Tibial nerve (tissue), 4 donors: ENCODE results near the gene SRPK3.

Source experiments
- EP300 ChIP-seq, 2 donors: sonication (generic); formaldehyde crosslinking; IDR thresholded peaks; one replicate each; pipeline ENCODE4 v1.6.1; 2017; ENCODE audit warnings: antibody characterized with exemption in 2 of 2, mild to moderate bottlenecking in 1 of 2
- TF ChIP-seq, protein P1 (sequence below), 5 experiments: fragments of 200-600 bp in 3 of 5; fragments of 450-650 bp in 2 of 5; sonication (generic) in 3 of 5; IDR thresholded peaks; one replicate each; pipeline ENCODE4 v1.5.1; 2016 to 2019; ENCODE audit warnings: antibody characterized with exemption in 5 of 5, mild to moderate bottlenecking in 3 of 5, moderate library complexity in 2 of 5

DNA sequence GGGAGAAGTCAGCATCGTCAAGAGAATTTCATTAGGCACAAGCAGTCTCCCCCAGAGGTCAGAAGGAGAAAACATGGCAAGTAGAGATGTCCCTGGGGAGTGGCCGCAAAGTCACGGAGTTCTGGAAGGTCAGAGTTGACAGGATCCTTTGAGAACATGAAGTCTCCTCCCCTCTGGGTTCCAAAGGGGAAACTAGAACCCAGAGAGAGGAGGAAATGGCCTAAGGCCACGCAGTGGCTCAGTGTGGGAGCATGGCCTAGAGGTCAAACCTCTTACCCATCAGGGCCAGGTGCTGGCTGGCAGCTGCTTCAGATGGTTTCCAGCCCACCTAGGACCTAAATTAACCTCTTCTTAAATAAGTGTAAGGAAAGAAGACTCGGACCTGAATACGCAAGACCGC, 12.4 kb downstream of the SRPK3 start:
- TF ChIP-seq, protein P1, sequence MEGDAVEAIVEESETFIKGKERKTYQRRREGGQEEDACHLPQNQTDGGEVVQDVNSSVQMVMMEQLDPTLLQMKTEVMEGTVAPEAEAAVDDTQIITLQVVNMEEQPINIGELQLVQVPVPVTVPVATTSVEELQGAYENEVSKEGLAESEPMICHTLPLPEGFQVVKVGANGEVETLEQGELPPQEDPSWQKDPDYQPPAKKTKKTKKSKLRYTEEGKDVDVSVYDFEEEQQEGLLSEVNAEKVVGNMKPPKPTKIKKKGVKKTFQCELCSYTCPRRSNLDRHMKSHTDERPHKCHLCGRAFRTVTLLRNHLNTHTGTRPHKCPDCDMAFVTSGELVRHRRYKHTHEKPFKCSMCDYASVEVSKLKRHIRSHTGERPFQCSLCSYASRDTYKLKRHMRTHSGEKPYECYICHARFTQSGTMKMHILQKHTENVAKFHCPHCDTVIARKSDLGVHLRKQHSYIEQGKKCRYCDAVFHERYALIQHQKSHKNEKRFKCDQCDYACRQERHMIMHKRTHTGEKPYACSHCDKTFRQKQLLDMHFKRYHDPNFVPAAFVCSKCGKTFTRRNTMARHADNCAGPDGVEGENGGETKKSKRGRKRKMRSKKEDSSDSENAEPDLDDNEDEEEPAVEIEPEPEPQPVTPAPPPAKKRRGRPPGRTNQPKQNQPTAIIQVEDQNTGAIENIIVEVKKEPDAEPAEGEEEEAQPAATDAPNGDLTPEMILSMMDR (IDR thresholded peaks at IDR 0.05) = no peak
- no peak for TF ChIP-seq EP300 (IDR thresholded peaks at IDR 0.05)
